OCI-LY3 (cell line): ENCODE data around the gene UBE4A.

Source experiments
- H2AFZ ChIP-seq: fragments of 200-600, 300-600 bp; shearing (Covaris generic); 2 replicates; pipeline ENCODE4 v1.6.0; 2014; ENCODE audit warnings: antibody characterized with exemption, low read depth, low read length
- H3K27ac ChIP-seq: fragments of 200-600, 300-600 bp; sonication (generic); 2 replicates; pipeline ENCODE4 v1.5.1; 2014; ENCODE audit warnings: mild to moderate bottlenecking, low read length, moderate library complexity, mixed read lengths
- H3K27me3 ChIP-seq: fragments of 200-600, 300-600 bp; sonication (generic); 2 replicates; pipeline ENCODE4 v1.6.1; 2014; ENCODE audit warnings: low read depth, low read length, mixed read lengths
- H3K36me3 ChIP-seq: fragments of 200-600, 300-600 bp; sonication (generic); replicated peaks from 2 replicates; pipeline ENCODE3; 2014; ENCODE audit warnings: low read depth, low read length, mixed read lengths
- H3K4me1 ChIP-seq: fragments of 300-600, 200-600 bp; sonication (generic); 2 replicates; pipeline ENCODE4 v1.6.1; 2014; ENCODE audit warnings: low read length, mixed read lengths
- H3K4me2 ChIP-seq: fragments of 200-600, 300-600 bp; sonication (generic); 2 replicates; pipeline ENCODE4 v1.6.1; 2014; ENCODE audit warnings: low read length, mixed read lengths
- H3K4me3 ChIP-seq: fragments of 300-600, 200-600 bp; sonication (generic); 2 replicates; pipeline ENCODE4 v1.5.1; 2014; ENCODE audit warnings: antibody characterized with exemption, mild to moderate bottlenecking, low read length, moderate library complexity
- H3K79me2 ChIP-seq: fragments of 300-600, 200-600 bp; shearing (Covaris generic); 2 replicates; pipeline ENCODE4 v1.6.1; 2014; ENCODE audit warnings: mild to moderate bottlenecking, low read length, mixed read lengths
- H3K9ac ChIP-seq: fragments of 300-600, 200-600 bp; shearing (Covaris generic); 2 replicates; pipeline ENCODE4 v1.6.0; 2014; ENCODE audit warnings: mild to moderate bottlenecking, low read length, moderate library complexity
- H3K9me3 ChIP-seq: fragments of 200-600, 300-600 bp; shearing (Covaris generic); 2 replicates; pipeline ENCODE4 v1.6.1; 2014; ENCODE audit warnings: low read length, mixed read lengths; ENCODE audit not compliant: insufficient read depth
- H4K20me1 ChIP-seq: fragments of 200-600, 300-600 bp; sonication (generic); 2 replicates; pipeline ENCODE4 v1.6.1; 2016; ENCODE audit warnings: low read length, mixed read lengths; ENCODE audit not compliant: insufficient read depth
- EZH2phosphoT487 ChIP-seq: fragments of 200-600 bp; shearing (Covaris generic); IDR thresholded peaks from 2 replicates; pipeline ENCODE4 v1.6.1; 2018; ENCODE audit warnings: antibody characterized with exemption, mixed run types, low read depth
- TF ChIP-seq, protein P1 (sequence below): fragments of 200-600, 300-600 bp; sonication (generic); IDR thresholded peaks from 2 replicates; pipeline ENCODE4 v1.5.1; 2014; ENCODE audit warnings: antibody characterized with exemption, low read length, low read depth

UBE4A gene

DNA sequence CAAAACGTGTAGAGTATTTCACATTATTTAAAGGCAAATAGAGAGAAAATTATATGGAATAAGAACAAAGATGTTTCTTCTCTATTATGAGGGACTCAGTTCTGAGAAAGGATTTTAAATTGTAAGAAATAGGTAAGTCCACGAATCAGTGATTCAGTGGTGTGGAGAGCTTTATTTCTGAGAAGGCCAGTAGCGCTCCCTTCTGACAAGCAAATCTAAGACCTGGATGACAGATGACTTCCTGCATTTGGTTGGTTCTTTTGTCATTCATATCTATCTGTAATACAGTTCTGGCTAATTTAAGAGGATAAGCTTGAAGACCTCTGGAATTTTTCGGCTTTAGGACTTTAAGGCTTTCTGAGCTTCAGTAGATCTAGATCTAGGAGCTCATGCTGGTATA, 47.9 kb upstream of the UBE4A start:
- peaks cover 5% of the 10 kb centered on the region for H3K4me1 ChIP-seq
- no peaks in the 10 kb centered on the region for H4K20me1 ChIP-seq
- no peak overlapping the region for H3K4me2 ChIP-seq
- TF ChIP-seq, protein P1, sequence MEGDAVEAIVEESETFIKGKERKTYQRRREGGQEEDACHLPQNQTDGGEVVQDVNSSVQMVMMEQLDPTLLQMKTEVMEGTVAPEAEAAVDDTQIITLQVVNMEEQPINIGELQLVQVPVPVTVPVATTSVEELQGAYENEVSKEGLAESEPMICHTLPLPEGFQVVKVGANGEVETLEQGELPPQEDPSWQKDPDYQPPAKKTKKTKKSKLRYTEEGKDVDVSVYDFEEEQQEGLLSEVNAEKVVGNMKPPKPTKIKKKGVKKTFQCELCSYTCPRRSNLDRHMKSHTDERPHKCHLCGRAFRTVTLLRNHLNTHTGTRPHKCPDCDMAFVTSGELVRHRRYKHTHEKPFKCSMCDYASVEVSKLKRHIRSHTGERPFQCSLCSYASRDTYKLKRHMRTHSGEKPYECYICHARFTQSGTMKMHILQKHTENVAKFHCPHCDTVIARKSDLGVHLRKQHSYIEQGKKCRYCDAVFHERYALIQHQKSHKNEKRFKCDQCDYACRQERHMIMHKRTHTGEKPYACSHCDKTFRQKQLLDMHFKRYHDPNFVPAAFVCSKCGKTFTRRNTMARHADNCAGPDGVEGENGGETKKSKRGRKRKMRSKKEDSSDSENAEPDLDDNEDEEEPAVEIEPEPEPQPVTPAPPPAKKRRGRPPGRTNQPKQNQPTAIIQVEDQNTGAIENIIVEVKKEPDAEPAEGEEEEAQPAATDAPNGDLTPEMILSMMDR, result no peak
- no peak for TF ChIP-seq EZH2phosphoT487
- no peak overlapping the region for H3K27ac ChIP-seq
- H3K36me3 ChIP-seq, result no peaks in the 10 kb centered on the region
- H2AFZ ChIP-seq, result no peak overlapping the region
- no peaks in the 10 kb centered on the region for H3K9me3 ChIP-seq
- no peak overlapping the region for H3K9ac ChIP-seq
- no peak overlapping the region for H3K4me3 ChIP-seq
- H3K79me2 ChIP-seq, result no peaks in the 10 kb centered on the region
- H3K27me3 ChIP-seq, result peaks cover 13% of the 10 kb centered on the region

DNA sequence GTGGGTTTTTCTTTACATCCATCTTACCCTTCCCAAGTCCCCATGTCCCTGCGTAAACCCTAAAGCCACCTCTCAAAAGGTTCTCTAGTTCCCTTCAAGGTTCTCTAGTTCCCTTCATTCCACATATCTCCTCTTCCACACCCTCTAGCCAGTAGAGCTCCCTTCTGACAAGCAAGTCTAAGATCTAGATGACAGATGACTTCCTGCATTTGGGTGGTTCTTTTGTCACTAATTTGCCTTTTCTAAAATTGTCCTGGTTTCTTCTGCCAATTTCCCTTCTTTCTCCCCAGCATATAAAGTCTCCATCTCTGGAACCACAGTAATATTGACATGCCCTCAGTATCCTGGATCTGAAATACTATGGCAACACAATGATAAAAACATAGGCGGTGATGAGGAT, 47.1 kb upstream of the UBE4A start:
- H3K4me2 ChIP-seq, result no peak overlapping the region
- no peak for TF ChIP-seq EZH2phosphoT487
- TF ChIP-seq, protein P1, result no peak
- H3K9ac ChIP-seq, result no peak overlapping the region
- H3K27ac ChIP-seq, result no peak overlapping the region
- peaks cover 12% of the 10 kb centered on the region for H3K4me1 ChIP-seq
- no peaks in the 10 kb centered on the region for H3K79me2 ChIP-seq
- no peak overlapping the region for H3K4me3 ChIP-seq
- no peak overlapping the region for H2AFZ ChIP-seq
- H4K20me1 ChIP-seq, result no peaks in the 10 kb centered on the region
- no peaks in the 10 kb centered on the region for H3K9me3 ChIP-seq
- H3K36me3 ChIP-seq, result no peaks in the 10 kb centered on the region
- peaks cover 13% of the 10 kb centered on the region for H3K27me3 ChIP-seq

DNA sequence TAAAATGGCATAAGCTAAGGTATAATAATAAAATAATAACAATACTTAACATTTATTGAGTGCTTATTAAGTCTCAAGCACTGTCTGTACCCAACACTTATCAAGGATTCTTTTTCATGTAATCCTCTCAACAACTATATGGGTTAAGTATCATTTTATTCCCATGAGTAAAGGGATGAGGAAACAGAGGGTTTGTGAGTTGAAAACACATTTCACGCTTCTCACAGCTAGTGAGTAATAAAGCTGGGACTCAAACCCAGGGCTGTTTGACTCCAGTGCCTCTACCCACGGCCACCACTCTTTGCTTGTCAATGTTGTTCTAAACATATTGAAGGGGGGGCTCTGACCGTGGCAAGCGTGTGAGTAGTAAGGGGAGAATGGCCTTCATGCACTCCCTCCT, 46.2 kb upstream of the UBE4A start:
- no peaks in the 10 kb centered on the region for H3K9me3 ChIP-seq
- no peak overlapping the region for H3K4me2 ChIP-seq
- peaks cover 13% of the 10 kb centered on the region for H3K27me3 ChIP-seq
- H3K9ac ChIP-seq, result no peak overlapping the region
- H3K27ac ChIP-seq, result no peak overlapping the region
- H3K36me3 ChIP-seq, result no peaks in the 10 kb centered on the region
- no peaks in the 10 kb centered on the region for H4K20me1 ChIP-seq
- H2AFZ ChIP-seq, result no peak overlapping the region
- peaks cover 12% of the 10 kb centered on the region for H3K4me1 ChIP-seq
- H3K4me3 ChIP-seq, result no peak overlapping the region
- no peaks in the 10 kb centered on the region for H3K79me2 ChIP-seq
- no peak for TF ChIP-seq EZH2phosphoT487
- TF ChIP-seq, protein P1, result no peak

DNA sequence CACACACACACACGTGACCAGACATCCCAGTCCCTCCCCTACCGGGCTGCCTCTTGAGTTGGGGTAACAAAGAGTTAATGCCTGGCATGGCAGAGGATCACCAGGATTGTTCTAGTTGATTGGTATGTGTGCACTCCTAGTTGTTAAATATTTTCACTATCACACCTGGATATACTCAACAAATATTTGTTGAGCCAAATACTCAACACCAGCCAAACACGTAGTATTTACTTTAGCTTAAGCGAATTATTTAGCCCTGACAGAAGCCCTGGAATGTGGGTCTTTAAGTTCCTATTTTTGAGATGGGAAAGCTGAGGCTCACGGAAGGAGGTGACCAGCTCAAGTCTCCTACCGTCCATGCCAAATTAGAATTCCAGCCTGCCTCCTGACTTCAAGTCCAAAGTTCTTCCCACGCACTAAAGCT, 44.4 kb upstream of the UBE4A start:
- Histone ChIP-seq H3K27ac (no peak overlapping the region), H3K79me2 (no peaks in the 10 kb centered on the region), H3K9ac (no peak overlapping the region), H3K4me3 (no peak overlapping the region), H3K9me3 (no peaks in the 10 kb centered on the region), H3K4me2 (no peak overlapping the region), H4K20me1 (no peaks in the 10 kb centered on the region), H3K27me3 (peaks cover 13% of the 10 kb centered on the region), H3K36me3 (no peaks in the 10 kb centered on the region), H3K4me1 (peaks cover 12% of the 10 kb centered on the region), H2AFZ (no peak overlapping the region)
- TF ChIP-seq EZH2phosphoT487, result no peak

DNA sequence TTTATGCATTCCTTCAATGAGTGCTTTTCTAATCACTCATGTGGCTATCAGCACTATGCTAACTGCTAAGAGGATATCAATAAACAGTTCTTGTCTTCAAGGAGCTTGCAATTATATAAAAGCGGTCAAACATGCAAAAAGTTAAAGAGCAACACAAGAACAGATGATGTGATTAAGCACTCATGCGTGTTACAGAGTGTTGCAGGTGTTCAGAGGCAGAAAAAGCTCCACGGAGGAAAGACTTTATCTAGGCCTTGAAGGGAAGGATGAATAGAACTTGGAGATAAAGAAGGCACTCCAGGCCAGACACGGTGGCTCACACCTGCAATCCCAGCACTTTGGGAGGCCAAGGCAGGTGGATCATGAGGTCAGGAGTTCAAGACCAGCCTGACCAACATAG, 41.3 kb upstream of the UBE4A start:
- Histone ChIP-seq H3K4me3 (no peak overlapping the region), H3K4me2 (no peak overlapping the region), H4K20me1 (no peaks in the 10 kb centered on the region), H3K27me3 (no peaks in the 10 kb centered on the region), H3K79me2 (no peaks in the 10 kb centered on the region), H3K36me3 (no peaks in the 10 kb centered on the region), H3K27ac (no peak overlapping the region), H3K4me1 (peaks cover 12% of the 10 kb centered on the region), H2AFZ (no peak overlapping the region), H3K9me3 (no peaks in the 10 kb centered on the region), H3K9ac (no peak overlapping the region)
- TF ChIP-seq, protein P1, result no peak
- no peak for TF ChIP-seq EZH2phosphoT487
